ENCODE results near the gene FOXN3.

The FOXN3 gene

GRCh38 chr14:89444516-89445125, 27.6 kb upstream of the FOXN3 start:
- ChIA-PET CTCF (interaction anchor here (0.5 to 0.6 kb wide), 2 partner anchors 9 to 403 kb away, joined by 4 to 5 read pairs; no protein-coding TSS in a partner anchor), POLR2A (ENCODE audit: low non-redundant PET) (no interaction called here)
- peak overlapping the region; percentile 65 for H3K27ac ChIP-seq
- DNase-seq (ENCODE audit: low spot score): no peak
- TF ChIP-seq, protein P1, sequence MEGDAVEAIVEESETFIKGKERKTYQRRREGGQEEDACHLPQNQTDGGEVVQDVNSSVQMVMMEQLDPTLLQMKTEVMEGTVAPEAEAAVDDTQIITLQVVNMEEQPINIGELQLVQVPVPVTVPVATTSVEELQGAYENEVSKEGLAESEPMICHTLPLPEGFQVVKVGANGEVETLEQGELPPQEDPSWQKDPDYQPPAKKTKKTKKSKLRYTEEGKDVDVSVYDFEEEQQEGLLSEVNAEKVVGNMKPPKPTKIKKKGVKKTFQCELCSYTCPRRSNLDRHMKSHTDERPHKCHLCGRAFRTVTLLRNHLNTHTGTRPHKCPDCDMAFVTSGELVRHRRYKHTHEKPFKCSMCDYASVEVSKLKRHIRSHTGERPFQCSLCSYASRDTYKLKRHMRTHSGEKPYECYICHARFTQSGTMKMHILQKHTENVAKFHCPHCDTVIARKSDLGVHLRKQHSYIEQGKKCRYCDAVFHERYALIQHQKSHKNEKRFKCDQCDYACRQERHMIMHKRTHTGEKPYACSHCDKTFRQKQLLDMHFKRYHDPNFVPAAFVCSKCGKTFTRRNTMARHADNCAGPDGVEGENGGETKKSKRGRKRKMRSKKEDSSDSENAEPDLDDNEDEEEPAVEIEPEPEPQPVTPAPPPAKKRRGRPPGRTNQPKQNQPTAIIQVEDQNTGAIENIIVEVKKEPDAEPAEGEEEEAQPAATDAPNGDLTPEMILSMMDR (conservative IDR thresholded peaks at IDR 0.05; ENCODE audit: low read depth): no peak

GRCh38 chr14:89444044-89444443, 27.0 kb upstream of the FOXN3 start:
- ChIA-PET CTCF (interaction anchor here (0.5 to 0.6 kb wide), 3 partner anchors 8 to 404 kb away, joined by 4 to 5 read pairs (median 4); no protein-coding TSS in a partner anchor), POLR2A (ENCODE audit: low non-redundant PET) (no interaction called here)
- DNase-seq (ENCODE audit: low spot score): no peak
- TF ChIP-seq, protein P1 (conservative IDR thresholded peaks at IDR 0.05; ENCODE audit: low read depth): no peak
- peak overlapping the region; percentile 69 for H3K27ac ChIP-seq

- DNase-seq (ENCODE audit: low spot score): no peak
- POLR2A ChIA-PET (ENCODE audit: low non-redundant PET): no interaction called here
- TF ChIP-seq, protein P1 (conservative IDR thresholded peaks at IDR 0.05; ENCODE audit: low read depth): no peak
- CTCF ChIA-PET: no interaction called here
- peak overlapping the region; percentile 69 for H3K27ac ChIP-seq
Observed at GRCh38 chr14:89443042-89443629, 26.1 kb upstream of the FOXN3 start.

- TF ChIP-seq, protein P1 (conservative IDR thresholded peaks at IDR 0.05; ENCODE audit: low read depth): no peak
- no peak overlapping the region for H3K27ac ChIP-seq
- no peak for DNase-seq (ENCODE audit: low spot score)
- ChIA-PET CTCF (interaction anchor here (1.0 kb wide), 1 partner anchor 24 kb away, joined by 3 read pairs; no protein-coding TSS in a partner anchor), POLR2A (ENCODE audit: low non-redundant PET) (no interaction called here)
Observed at GRCh38 chr14:89442280-89442679, 25.2 kb upstream of the FOXN3 start.

DNA sequence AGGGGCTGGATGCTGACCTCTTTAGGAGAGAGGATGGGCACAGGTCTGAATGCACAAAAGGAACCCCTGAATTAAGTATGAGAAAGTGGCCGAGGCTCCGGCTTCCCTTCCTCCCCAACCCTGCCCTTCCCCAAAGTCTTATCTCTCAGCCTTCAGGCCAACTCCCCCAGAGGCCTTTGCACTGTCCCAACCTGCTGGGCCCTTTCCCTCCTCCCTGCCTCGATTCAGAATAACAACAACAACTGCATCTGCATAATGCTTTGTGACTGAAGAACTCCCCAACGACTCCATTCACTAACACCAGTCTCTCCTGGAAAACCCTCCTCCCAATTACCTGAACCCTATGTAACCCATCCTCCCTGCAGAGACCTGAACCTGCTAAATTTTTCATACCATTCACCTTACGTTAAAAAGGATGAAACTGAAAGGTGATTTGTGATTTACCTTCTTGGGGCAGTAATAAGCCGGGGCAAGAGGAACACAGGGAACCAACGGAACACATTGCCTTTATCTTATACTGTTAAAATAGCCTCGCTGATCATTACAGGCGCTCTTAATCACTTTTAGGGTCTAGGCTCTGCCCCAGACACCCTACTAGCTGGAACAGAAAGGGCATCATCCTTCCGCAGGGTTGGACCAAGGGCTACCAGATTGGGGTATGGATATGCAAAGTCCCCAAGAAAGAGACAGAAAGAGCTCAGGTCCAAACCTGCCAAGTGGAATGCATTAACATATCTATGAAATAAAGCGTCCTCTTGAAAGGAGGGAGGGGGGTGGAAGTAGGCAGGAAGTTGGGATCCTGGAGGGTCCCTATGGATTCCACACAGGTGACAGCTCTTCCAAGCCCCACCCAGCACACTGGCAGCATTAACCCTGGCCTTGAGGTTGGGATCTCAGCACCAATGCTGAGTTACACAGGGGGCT, 24.2 kb upstream of the FOXN3 start:
- ChIA-PET CTCF (interaction anchor here (0.6 to 1.0 kb wide), 2 partner anchors 23 to 235 kb away, joined by 3 read pairs; no protein-coding TSS in a partner anchor), POLR2A (ENCODE audit: low non-redundant PET) (interaction anchor here (0.5 kb wide), 1 partner anchor 84 kb away, joined by 5 read pairs; no protein-coding TSS in a partner anchor)
- H3K27ac ChIP-seq: no peak overlapping the region
- TF ChIP-seq, protein P1 (conservative IDR thresholded peaks at IDR 0.05; ENCODE audit: low read depth): no peak
- no peak for DNase-seq (ENCODE audit: low spot score)
